ENCODE data around the gene NBPF12.
"Not testable (repeated sequence)": the region's sequence is repeated elsewhere in the genome, so short reads cannot be mapped to it uniquely, and the experiment has no call there.

- TF ChIP-seq CTCF (IDR thresholded peaks at IDR 0.05; ENCODE audit: poor library complexity, severe bottlenecking); EP300 (conservative IDR thresholded peaks at IDR 0.05; ENCODE audit: poor library complexity, severe bottlenecking); REST (IDR thresholded peaks at IDR 0.05; ENCODE audit: borderline replicate concordance); POLR2AphosphoS5 (IDR thresholded peaks at IDR 0.05); EZH2 (IDR thresholded peaks at IDR 0.05; ENCODE audit: borderline replicate concordance, insufficient read depth, low read length, poor library complexity, severe bottlenecking); MXI1 (conservative IDR thresholded peaks at IDR 0.05; ENCODE audit: poor library complexity, severe bottlenecking); RAD21 (conservative IDR thresholded peaks at IDR 0.05); TAF1 (IDR thresholded peaks at IDR 0.05; ENCODE audit: low read depth): not testable (repeated sequence)
These were observed 34.6 kb downstream of the NBPF12 start for GRCh38 chr1:146972681-146973080.

All from neural cell (in vitro differentiated cells).